NCI-H1930 (cell line): ENCODE measurements around the gene LCOR.

ENCODE experiments used
- DNase-seq, 2 experiments: peaks; one replicate each; lab custom pipeline; 2025; lab: John Stamatoyannopoulos, UW

LCOR gene

GRCh38 chr10:97012470-97012869 is 180.4 kb downstream of the LCOR start:
- no peak for DNase-seq

GRCh38 chr10:97013568-97013967 is 181.5 kb downstream of the LCOR start:
- no peak for DNase-seq

DNA sequence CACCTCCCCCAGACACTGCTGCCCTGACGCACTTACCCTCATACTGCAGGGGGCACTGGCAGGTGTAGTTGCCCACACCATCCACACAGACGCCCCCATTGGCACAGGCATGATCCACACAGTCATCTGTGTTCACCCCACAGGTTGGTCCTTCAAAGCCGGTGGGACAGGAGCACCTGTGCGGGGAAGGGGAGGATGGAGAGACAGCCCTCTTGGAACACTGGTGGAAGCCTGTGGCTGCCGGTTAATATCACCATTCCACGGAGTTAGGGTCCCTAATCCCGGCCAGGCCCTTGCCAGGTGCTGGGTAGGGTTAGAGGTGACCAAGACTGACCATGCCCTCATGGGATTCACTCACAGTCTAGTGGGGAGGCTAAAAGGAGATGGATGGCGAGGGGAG is 181.9 kb downstream of the LCOR start:
- DNase-seq, result no peak

- no peak for DNase-seq
Observed at GRCh38 chr10:97015240-97015639, 183.1 kb downstream of the LCOR start.

DNA sequence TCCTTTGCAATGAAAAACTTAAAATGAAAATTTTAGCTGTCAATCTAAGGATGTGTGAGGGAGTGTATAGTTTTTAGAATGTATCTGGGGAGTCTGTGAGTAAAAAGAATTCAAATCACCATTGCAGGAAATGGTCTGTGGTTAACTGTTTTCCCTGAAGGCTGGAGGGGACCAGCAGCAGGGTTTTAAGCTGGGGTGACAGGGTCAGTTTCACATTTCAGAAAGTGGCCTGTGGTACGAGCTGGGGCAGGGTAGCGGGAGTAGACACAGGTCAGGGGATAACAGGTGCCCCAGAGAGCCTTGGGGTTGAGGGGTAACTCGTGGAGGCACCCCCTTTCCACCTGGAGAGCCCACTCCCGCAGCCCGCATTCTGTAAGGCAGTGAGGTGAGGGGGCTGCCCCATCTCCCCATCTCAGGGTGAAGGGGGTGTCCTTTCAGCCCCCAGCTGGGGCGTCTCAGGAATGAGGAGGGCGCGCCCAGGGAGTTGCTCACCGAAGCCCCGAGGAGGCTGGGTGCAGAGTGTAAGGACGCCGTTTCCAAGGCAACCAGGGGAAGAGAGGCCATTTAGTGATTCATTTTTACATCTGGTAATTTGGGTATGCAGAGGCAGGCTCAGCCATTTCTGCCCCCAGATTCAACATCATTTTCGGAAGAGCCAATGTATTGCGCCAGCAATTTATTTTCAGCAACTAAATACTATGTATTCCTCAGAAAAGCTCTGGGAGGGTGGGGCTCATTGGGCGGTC is 184.8 kb downstream of the LCOR start:
- DNase-seq, result no peak

- no peak for DNase-seq
Observed at GRCh38 chr10:97017474-97017903, 185.4 kb downstream of the LCOR start.

- DNase-seq, result no peak
Observed at GRCh38 chr10:97018251-97019212, 186.4 kb downstream of the LCOR start.

GRCh38 chr10:97019213-97019844 is 187.2 kb downstream of the LCOR start:
- DNase-seq, result no peak

DNA sequence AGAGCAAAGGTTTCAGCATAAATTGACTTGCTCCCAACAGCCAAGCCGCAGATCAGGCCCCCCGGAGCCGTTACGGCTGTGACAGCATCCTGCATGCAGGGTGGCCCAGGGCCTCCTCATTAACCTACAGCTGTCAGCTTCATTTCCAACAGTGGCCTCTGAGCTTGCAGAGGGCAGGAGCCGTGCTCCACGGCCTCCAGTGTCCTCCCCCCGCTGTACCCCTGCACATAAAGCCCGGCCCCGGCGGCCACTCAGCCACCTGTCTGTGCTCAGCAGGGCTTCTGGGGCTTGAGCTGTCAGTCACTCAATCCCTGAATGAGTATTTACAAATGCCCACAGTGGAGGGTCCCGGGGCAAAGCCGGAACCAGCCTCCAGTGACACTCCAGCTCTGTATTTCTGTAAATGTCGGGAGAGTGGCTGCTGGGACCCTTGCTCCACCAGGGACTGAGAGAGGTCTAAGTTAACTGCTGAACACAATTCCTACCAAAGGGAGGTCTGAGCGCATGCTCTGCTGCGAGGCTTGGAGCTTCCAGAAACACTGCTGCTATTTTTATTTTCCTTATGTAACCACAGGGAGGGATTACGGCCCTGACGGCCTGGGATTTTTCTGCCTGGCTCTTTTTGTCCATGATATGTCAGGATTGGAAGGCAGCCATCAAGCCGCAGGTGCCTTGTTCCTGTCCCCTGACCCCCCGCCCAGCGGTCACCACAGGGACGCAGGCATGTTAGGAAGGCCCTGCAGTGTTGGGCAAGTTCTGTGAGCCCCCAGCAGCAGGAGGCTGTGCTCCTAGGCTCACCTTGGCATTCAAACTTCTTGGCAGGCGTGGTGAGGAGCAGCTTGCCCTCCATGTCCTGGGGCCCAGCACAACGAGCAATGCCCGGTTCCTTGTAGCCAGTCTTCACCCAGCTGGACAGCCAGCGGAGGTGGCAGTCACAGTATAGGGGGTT is 188.6 kb downstream of the LCOR start:
- DNase-seq, result no peak

DNA sequence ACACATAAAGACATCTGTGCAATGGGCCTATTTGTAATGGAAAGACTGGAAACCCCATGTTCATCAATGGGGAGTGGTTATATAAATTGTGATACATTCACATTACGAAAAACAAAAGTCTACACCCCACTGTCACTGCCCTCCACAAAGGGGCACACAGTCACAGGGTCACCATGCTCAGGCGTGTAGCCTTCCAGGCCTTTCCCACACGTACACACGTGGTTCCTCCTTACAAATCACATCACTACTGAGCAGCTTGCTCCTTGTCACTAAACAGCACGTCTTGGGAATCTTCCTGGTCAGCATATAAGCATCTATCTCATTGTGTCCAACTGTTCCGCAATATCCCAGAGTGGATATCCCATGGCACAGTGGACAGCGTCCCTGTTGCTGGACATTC is 190.5 kb downstream of the LCOR start:
- no peak for DNase-seq

- no peak for DNase-seq
Observed at GRCh38 chr10:97023401-97024167, 191.5 kb downstream of the LCOR start.

DNA sequence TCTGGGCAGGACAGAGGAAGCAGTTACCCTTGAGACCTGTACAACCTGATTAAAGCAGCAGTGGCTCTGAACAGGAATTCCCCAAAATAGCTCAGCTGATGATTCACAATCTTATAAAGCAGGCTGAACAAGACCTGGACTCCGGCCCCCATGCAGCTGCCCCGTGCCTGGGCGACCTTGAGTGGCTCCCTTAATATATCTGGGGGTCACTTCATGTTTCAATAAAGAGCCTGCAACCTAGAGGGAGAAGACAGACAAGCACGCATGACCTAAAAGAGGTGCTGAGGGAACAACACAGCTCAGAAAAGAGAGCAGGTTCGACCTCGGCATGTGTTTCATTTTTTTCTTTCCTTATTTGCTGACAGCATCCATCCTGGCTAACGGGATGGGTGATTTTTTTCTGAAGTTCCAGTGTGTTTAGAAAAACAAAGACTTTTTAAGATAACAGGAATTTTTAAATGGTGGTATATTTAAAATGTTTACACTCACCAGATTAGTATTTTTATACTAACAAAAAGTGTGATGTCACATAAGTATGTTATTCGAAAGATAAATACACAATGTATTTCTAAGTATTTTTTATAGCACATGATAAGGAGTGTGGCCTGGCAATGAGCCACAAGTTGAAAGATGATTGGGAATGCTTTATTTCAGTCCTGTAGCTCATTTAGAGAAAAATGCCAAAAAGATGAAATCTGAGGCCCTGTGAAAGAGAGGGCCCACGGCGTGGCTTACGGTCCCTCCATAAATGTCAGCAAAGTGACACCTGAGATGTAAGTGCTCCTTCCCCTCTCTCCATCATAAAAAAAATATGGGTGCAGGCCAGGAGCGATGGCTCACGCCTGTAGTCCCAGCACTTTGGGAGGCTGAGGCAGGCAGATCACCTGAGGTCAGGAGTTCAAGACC is 192.3 kb downstream of the LCOR start:
- DNase-seq, result no peak

DNA sequence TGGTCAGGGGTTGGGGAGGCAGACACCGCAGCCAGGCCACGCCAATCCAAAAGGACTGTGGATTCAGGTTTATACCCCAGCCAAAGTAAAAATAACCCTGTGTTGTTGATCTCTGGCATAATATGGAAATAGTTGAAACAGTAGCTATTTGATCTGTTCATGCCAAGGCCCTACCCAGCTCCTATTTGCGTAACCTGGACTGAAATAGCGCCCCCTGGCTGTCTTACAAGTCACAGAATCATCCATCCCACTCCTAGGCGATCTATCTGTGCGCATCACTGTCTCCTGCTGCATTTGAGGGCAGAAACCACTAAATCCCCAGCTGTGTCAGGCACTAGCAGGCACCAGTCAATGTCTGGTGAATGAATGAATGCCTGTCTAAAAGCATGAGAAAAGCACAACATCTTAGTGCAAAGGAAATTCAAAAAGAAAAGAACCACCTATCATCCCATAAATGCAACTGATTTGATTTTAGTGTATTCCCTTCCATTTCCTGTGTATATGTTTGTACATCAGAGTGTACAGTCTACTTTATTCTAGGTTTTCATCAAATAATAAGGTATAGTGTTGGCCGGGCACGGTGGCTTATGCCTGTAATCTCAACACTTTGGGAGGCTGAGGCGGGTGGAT is 193.6 kb downstream of the LCOR start:
- DNase-seq, result peak in 1 of 2 experiments; percentile 22

GRCh38 chr10:97028126-97028831 is 196.2 kb downstream of the LCOR start:
- no peak for DNase-seq

DNA sequence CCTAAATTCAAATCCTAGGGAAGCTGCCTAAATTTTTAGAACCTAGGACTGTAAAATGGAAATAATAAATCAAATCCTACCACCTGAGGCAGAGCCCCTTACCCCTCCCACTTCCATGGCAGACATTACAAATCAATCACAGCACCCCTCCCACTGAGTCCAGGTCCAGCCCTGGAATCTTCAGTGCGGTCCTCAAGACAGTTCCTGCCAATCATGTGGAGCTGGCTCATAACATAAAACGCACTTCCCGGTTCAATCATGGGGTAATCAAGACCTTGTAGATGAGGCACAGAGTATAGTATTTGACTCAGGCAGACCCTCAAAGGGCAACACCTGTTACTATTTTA is 196.7 kb downstream of the LCOR start:
- DNase-seq, result no peak

DNA sequence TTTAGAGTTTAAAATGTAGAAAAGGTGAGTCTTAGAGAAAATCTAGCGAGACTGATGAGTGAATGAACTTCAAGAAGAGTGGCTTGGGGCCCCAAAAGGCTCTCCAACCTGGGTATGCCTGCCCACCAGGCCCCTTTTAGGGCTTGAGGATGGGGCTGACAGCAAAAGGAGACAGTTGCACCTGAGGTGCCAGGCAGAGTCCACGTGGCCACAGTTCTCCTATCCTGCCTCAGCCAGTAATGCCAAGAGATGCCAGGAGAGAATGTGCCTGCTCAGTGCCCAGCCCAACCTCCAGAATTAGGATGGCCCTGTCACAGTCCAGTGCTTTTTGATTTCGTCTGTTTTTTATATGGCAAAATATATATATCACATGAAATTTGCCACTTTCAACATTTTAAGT is 197.2 kb downstream of the LCOR start:
- DNase-seq, result no peak

DNA sequence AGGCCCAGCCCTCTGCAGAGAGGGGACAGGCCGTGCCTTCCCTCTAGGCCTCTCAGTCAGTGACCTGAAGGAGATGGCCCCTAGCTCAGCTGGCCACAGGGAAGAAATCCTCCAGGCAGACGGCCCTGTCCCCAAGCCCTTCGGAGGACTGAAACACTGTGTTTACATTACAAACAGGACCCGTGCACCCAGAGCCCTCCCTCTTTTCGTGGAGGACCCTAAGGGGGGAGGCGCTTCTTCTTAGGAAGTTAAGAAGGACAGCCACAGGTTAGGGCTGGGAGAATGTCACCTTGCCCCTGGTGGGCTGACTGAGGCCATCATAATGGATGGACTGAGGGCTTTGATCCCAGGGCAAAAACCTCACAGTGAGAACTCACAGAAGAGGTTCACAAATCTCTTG is 198.8 kb downstream of the LCOR start:
- DNase-seq, result no peak

DNA sequence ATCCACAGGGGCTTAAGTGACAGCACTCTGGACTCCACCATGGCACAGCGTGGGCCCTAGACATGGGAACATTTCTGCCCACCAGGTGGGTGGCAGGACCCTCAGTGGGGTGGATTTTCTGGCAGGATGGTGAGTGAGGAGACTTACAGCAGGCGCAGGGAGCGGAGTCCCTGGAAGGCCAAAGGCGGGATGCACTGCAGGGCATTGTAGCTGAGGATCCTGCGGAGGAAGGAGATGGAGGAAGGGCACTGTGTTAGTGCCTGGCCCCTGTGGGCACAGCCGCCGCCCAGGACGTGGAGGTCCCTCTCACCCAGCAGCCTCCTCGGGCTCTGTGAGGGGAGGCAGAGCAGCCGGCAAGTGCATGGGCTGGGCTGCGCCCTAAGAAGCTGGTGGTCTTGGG is 199.4 kb downstream of the LCOR start:
- no peak for DNase-seq

- DNase-seq, result no peak
Observed at GRCh38 chr10:97032624-97033023, 200.5 kb downstream of the LCOR start.
